Memory B cell (primary cell): ENCODE measurements around the gene TTF2.
"Not testable (repeated sequence)": the region's sequence is repeated elsewhere in the genome, so short reads cannot be mapped to it uniquely, and the experiment has no call there.

Source experiments
- ATAC-seq: fragments of 150-1000 bp; cut with Tn5 transposase; 2 replicates; pipeline ENCODE4 v1.10.0; 2021; ENCODE audit warnings: low read depth, mild to moderate bottlenecking, moderate library complexity
- DNase-seq, 2 donors: peaks; one replicate each; pipeline ENCODE4 v3.0.0; 2022; ENCODE audit warnings: low spot score in 2 of 2
- H3K27ac Mint-ChIP-seq: one replicate; pipeline ENCODE4 v1.8.0; 2022; ENCODE audit warnings: mild to moderate bottlenecking, moderate library complexity, mixed read lengths
- H3K27me3 Mint-ChIP-seq: one replicate; pipeline ENCODE4 v1.8.0; 2022; ENCODE audit warnings: mixed read lengths
- H3K36me3 Mint-ChIP-seq: one replicate; pipeline ENCODE4 v1.8.0; 2022; ENCODE audit warnings: mild to moderate bottlenecking, mixed read lengths
- H3K4me1 Mint-ChIP-seq: one replicate; pipeline ENCODE4 v1.8.0; 2022; ENCODE audit warnings: mixed read lengths
- H3K4me3 Mint-ChIP-seq: one replicate; pipeline ENCODE4 v1.8.0; 2022; ENCODE audit warnings: mild to moderate bottlenecking, moderate library complexity, mixed read lengths
- H3K9me3 Mint-ChIP-seq: one replicate; pipeline ENCODE4 v1.8.0; 2022; ENCODE audit warnings: mixed read lengths

Gene TTF2

DNA sequence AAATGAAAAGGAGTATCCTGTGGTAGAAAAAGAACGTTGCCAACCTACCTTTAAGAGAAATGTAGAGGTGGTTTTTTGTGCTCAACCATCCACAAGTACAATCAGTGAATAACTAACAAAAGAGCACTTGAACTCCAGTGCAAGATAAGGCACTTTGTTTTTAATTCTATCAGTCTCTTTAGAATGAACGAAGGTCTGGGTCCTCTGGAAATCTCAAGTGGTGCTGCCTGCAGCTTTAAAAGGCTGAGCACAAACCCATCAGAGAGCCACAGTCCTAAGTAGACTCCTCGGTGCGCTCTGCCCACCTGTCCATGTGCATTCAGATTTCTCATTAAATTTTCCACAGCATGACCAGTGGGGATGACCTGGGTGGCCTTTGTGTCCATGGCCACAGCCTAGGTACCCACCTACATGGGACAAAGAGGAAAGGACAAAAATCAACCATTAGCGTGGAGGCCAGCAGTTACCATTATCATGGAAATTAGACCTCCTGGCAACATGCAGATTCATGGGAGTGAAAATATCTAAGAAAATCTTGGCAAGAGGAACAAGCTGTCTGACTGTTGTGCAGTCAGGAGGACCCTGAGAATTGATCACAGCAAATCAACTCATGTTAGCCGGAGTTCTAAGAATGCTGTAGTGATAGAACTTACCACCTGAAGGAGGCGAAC lies 52.1 kb downstream of the TTF2 start:
- Mint-ChIP-seq H3K4me1 (no peaks in the 10 kb centered on the region), H3K36me3 (no peaks in the 10 kb centered on the region), H3K9me3 (no peaks in the 10 kb centered on the region), H3K4me3 (no peak overlapping the region), H3K27ac (no peak overlapping the region), H3K27me3 (no peaks in the 10 kb centered on the region)
- DNase-seq (no peak), ATAC-seq (no peak)

DNA sequence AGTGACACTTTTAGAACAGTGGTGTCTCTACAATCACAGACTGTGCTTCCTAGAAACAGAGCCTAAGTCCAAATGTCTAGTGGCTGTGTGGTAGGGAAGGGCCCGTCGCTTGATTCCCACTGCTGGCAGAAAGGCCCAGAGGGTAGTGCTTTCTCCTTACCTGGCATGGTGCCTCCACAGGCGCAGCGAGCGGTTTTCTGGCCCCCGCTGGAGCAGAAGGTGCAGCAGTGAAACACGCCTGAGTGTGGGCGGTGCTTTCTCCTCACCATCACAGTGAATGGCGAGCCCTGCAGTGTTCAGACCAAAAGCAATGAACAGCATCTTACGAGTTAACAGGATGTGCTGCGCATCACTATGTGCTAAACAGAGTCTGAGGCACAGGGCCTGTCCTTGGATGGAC lies 53.1 kb downstream of the TTF2 start:
- no peak for DNase-seq
- no peak overlapping the region for H3K27ac Mint-ChIP-seq
- H3K4me1 Mint-ChIP-seq, result no peaks in the 10 kb centered on the region
- no peak for ATAC-seq
- no peaks in the 10 kb centered on the region for H3K9me3 Mint-ChIP-seq
- H3K4me3 Mint-ChIP-seq, result no peak overlapping the region
- no peaks in the 10 kb centered on the region for H3K27me3 Mint-ChIP-seq
- H3K36me3 Mint-ChIP-seq, result no peaks in the 10 kb centered on the region

DNA sequence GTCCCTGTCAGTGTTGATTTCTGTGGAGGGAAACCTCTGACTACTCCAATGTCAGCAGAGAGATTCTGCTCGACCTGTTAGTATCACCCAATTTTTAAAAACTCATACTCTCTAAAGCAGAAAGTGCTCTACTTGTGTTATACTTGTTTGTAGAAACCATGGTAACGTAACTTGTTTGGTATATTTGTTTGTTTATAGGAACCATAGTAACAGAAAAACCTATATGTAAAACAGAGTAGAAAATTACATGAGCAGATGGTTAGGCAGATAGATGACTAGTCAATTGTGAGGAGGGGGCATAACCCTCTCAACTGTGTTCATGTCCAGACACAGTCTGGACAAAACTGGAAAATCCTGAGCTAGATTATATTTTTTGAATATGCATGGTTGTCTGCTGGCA lies 54.8 kb downstream of the TTF2 start:
- Mint-ChIP-seq H3K4me1 (no peaks in the 10 kb centered on the region), H3K27ac (peak overlapping the region; percentile 85), H3K9me3 (no peaks in the 10 kb centered on the region), H3K4me3 (no peak overlapping the region), H3K27me3 (no peaks in the 10 kb centered on the region), H3K36me3 (no peaks in the 10 kb centered on the region)
- peak; percentile 52 for ATAC-seq
- no peak for DNase-seq

DNA sequence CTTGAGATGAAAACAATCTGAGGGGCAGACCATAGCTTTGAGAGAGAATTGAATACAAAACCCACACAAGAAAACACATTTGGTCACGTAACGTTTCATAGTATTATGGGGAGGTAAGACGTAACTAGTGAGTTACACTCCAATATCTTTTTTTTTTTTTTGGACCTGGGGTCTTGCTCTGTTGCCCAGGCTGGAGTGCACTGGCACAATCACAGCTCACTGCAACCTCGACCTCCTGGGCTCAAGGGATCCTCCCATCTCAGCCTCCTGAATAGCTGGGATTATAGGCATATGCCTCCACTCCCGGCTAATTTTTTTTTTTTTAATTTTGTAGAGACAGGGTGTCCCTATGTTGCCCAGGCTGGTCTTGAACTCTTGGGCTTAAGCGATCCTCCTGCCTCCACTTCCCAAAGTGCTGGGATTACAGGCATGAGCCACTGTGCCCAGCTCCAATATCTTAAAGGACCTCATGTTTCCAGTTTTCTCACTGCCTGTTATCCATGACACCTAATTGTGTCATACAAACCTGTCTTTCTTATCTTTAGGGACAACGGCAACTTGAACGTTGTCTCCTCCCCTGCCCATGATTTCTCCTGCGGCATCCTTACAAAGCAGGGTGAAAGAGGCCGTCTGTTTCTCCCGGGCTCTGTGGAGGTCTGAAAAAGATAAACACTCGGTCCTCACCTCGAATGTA lies 56.1 kb downstream of the TTF2 start:
- Mint-ChIP-seq H3K27me3 (no peaks in the 10 kb centered on the region), H3K36me3 (no peaks in the 10 kb centered on the region), H3K4me3 (no peak overlapping the region), H3K4me1 (peaks cover 5% of the 10 kb centered on the region), H3K9me3 (no peaks in the 10 kb centered on the region), H3K27ac (no peak overlapping the region)
- DNase-seq, result no peak
- ATAC-seq, result no peak

DNA sequence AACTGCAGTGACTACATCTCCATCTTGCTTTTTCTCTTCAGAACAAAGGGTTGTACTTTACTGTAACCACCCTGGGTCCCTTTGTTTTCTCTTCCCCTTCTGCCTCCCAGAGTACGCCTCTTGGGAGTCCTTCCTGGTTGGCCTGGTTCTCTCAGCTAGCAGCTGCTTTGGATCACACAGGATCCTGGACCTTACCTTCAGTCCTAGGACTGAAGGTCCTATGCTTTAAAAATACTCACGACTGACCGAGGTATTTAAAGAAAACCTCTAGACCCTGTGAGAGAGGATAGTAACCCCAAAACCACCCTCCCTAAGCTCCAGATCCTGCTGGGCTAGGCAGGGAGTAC lies 56.6 kb downstream of the TTF2 start:
- Mint-ChIP-seq H3K27ac (no peak overlapping the region), H3K4me1 (peaks cover 5% of the 10 kb centered on the region), H3K4me3 (no peak overlapping the region), H3K36me3 (no peaks in the 10 kb centered on the region), H3K27me3 (no peaks in the 10 kb centered on the region), H3K9me3 (no peaks in the 10 kb centered on the region)
- ATAC-seq (no peak), DNase-seq (no peak)

DNA sequence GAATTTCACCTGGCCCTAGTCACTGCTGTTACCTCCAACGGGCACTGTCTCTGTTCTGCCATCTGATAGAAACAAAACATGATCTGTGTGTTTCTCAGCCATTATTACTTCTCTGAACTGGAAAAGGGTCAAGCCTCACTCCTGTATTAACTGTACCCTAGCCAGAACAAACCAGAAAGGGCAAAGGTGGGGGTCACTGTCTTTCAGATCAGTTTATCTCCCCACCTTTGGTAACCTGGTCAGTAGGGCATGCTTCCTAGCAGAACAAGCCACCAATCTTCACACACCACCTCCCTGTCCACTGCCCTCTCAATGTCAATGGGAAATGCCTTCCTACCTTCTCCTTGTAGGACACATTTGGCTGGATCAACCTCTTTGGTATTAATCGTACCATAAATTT lies 57.6 kb downstream of the TTF2 start:
- Mint-ChIP-seq H3K4me1 (peaks cover 6% of the 10 kb centered on the region), H3K27ac (no peak overlapping the region), H3K36me3 (no peaks in the 10 kb centered on the region), H3K4me3 (no peak overlapping the region), H3K27me3 (peaks cover 1% of the 10 kb centered on the region), H3K9me3 (no peaks in the 10 kb centered on the region)
- no peak for DNase-seq
- no peak for ATAC-seq

DNA sequence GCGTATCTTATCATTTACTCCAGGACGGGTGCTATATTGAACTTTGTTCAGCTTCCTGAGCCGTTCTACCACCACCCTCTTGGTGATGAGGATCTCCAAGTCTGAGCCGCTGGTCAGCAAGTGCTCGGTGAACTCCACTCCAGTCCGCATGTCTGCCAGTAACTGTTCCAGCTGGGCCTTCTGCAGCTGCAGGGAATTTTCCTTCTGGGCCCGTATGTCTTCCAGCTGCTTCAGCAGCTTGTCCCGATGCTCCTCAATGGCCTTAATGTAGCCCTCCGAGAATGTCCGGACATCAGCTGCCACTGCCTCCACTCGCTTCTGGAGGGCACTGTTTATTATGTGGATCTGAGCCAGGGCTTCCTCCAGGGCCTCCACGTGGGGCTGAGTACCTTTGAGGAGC lies 58.0 kb downstream of the TTF2 start:
- H3K4me3 Mint-ChIP-seq, result no peak overlapping the region
- no peak overlapping the region for H3K27ac Mint-ChIP-seq
- ATAC-seq (no peak), DNase-seq (no peak)
- peaks cover 7% of the 10 kb centered on the region for H3K4me1 Mint-ChIP-seq
- H3K27me3 Mint-ChIP-seq, result peaks cover 2% of the 10 kb centered on the region
- H3K9me3 Mint-ChIP-seq, result no peaks in the 10 kb centered on the region
- H3K36me3 Mint-ChIP-seq, result no peaks in the 10 kb centered on the region

DNA sequence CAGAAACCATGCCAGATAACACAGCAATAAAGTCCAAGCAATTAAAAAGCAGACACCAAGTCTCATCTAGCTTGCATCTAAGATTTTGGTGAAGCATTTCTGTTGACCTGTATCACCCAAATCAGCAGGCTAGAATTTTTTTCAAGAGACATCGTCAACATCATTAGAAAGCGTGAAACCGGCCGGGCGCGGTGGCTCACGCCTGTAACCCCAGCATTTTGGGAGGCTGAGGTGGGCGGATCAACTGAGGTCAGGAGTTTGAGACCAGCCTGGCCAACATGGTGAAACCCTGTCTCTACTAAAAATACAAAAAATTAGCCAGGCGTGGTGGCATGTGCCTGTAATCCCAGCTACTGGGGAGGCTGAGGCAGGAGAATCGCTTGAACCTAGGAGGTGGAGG lies 59.0 kb downstream of the TTF2 start:
- DNase-seq, H3K4me1 Mint-ChIP-seq, H3K27ac Mint-ChIP-seq, H3K27me3 Mint-ChIP-seq, H3K9me3 Mint-ChIP-seq, ATAC-seq, H3K36me3 Mint-ChIP-seq, H3K4me3 Mint-ChIP-seq: not testable (repeated sequence)

DNA sequence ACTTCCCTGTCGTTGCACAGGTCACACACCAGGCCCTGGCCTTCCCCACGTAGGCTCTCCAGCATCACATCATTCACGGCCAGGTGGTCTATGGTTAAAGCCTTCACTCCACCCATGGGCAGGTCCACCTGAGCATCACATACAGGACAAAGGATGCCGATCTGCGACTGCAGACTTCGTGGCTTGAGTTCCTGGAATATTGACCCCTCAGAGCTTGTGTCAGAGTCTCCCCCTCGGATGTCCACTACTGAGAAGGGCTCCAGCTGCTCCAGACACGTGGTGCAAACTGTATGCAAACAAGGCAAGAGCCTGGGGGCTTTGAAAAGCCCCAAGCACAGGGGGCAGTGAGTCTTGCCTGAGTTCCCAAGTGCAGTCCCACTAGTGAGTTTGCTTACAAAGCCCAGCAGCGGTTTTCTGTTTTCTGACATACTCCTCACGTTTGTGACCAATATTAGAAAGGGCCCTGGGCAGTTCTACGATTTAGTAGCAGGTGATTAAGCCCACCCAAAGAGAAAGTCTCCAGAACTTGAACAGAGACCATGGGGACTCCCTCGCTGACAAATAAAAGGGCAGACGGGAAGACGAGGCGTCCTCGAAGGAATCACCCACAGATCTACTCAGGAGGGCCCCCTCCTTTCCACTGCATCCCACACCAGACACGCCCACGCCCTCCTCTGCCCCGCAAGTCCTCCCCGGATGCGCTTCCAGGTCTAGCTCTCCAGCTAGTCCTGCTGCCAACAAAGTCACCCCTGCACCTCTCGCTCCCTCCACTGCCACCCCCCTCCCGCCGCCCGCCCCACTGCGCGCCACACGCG lies 60.9 kb downstream of the TTF2 start:
- no peak overlapping the region for H3K27ac Mint-ChIP-seq
- ATAC-seq (no peak), DNase-seq (peak in 1 of 2 donors; percentile 11)
- H3K27me3 Mint-ChIP-seq, result peaks cover 2% of the 10 kb centered on the region
- H3K4me1 Mint-ChIP-seq, result peaks cover 7% of the 10 kb centered on the region
- peak overlapping the region; percentile 87 for H3K4me3 Mint-ChIP-seq
- no peaks in the 10 kb centered on the region for H3K9me3 Mint-ChIP-seq
- no peaks in the 10 kb centered on the region for H3K36me3 Mint-ChIP-seq

DNA sequence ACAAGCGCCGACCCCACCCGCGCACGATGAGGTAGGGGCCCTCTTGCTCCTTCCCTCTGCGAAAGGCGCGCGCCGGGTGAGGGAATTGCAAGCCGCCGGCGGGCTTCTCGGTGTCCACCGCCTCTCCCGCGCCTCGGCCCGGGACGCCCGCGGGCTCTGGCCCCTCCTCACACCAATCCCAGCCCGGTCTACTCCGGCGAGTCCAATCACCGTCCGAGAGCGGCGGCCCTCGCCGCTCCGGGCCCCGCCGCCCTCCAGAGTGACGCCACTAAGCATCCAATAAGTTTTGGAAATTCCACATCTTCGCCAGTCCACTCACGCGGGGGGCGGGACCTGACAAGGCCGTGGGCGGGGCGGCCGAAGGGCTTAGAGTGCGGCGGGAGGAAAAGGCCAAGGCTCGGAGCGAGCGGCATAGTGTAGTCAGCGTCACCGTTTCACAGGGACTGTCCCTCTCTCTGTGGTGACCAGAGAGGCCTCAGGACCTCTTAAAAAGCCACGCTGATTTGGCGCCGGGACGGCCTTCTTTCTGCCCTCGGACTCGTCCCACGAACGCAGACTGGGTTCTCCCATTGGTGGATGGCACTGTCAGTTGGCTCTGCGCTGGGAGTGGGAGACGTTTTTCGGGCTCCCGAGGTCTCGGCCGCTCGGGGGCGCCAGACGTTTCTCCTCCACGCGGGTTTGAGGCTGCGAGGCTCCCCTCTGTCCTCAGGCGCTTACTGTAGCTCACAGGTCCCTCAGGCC lies 61.6 kb downstream of the TTF2 start, which contains the start of gene TRIM45:
Gene TRIM45 (minus strand): TSS at position 161 of the 741 bp plus-strand sequence. CDS start 548 bp downstream, outside the sequence.
- no peaks in the 10 kb centered on the region for H3K36me3 Mint-ChIP-seq
- no peaks in the 10 kb centered on the region for H3K9me3 Mint-ChIP-seq
- H3K27me3 Mint-ChIP-seq, result peaks cover 4% of the 10 kb centered on the region
- peak within 1 kb of the TSS; percentile 6 for H3K27ac Mint-ChIP-seq
- H3K4me3 Mint-ChIP-seq, result peak within 1 kb of the TSS; percentile 87
- peak; percentile 66 to 77 for DNase-seq
- H3K4me1 Mint-ChIP-seq, result peaks cover 7% of the 10 kb centered on the region
- ATAC-seq, result peak; percentile 85

DNA sequence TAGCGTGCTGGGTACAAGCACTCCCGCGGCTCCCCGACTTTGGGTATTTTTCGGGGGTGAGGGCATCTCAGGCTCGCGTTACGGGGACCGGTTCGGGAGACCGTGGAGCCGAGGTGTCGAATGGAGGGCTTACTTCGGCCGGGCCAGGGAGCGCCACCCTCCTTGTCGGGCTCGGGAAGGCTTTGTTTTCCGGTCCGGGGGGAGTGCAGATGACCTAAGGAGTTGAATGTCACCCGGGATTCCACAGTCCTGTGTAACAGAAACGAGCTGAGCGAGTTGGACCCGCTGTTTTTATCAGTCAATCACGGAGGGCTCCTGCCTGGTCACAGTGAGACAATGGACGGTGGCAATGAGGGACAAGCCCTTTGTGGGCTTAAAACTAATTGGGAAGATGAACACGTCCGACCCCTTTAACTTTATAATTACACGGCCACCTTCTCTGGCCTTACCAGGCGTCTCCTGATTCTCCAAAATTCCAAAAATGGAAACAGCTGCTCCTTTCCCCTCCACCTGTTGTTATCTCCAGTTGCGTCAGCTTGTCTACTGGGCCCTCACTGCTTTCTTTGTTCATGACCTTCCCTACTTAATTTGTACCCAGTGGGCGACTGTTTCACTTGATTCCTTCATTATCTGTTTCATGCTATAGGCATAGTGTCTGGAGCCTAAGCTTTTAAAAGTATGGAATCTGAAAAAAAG lies 62.4 kb downstream of the TTF2 start:
- ATAC-seq (no peak), DNase-seq (no peak)
- no peaks in the 10 kb centered on the region for H3K36me3 Mint-ChIP-seq
- H3K9me3 Mint-ChIP-seq, result no peaks in the 10 kb centered on the region
- H3K27ac Mint-ChIP-seq, result peak overlapping the region; percentile 6
- H3K4me1 Mint-ChIP-seq, result peaks cover 7% of the 10 kb centered on the region
- peak overlapping the region; percentile 87 for H3K4me3 Mint-ChIP-seq
- H3K27me3 Mint-ChIP-seq, result peaks cover 8% of the 10 kb centered on the region

DNA sequence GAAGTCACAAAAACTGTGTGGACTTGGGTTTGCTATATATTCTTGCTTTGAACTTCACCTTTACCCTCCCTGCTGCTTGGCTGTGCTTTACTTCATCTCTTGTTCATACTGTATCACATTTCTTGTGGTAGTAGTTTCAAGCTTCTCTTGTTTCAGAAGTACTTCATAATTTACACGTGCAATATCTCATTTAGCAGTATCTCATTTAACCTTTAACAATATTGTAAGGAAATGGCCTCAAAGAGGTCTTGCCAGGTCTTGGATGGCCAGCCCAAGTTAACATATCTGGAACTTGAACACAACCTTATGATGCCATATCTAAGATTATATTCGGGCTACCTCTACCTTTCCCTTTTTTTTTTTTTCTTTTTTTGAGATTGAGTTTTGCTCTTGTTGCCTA lies 63.1 kb downstream of the TTF2 start:
- no peak overlapping the region for H3K27ac Mint-ChIP-seq
- H3K9me3 Mint-ChIP-seq, result no peaks in the 10 kb centered on the region
- ATAC-seq, result no peak
- H3K4me1 Mint-ChIP-seq, result peaks cover 7% of the 10 kb centered on the region
- peak overlapping the region; percentile 43 for H3K4me3 Mint-ChIP-seq
- peaks cover 11% of the 10 kb centered on the region for H3K27me3 Mint-ChIP-seq
- no peak for DNase-seq
- H3K36me3 Mint-ChIP-seq, result no peaks in the 10 kb centered on the region

DNA sequence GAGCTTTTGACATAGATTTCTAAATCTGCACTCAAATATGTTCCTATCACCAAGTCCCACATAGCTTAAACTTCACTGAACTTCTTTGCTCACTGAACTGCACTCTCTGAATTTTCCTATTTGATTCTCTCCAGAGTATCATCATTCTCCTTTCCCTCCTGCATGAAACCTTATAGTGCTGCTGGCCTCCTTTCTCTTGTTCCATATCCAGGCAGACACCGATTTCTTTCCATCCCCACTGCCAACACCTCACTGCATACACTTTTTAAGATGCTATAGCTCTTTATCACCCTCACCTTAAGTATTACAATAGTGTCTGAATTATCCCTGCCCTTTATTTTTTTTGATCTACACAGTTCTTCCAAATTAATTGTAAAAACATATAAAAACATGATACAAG lies 64.5 kb downstream of the TTF2 start:
- Mint-ChIP-seq H3K4me3 (no peak overlapping the region), H3K27ac (no peak overlapping the region), H3K27me3 (peaks cover 11% of the 10 kb centered on the region), H3K4me1 (peaks cover 7% of the 10 kb centered on the region), H3K36me3 (no peaks in the 10 kb centered on the region), H3K9me3 (no peaks in the 10 kb centered on the region)
- ATAC-seq (no peak), DNase-seq (no peak)
